Breast epithelium (tissue), 4 donors: ENCODE measurements around the gene FTO. TPM values are rescaled to one million over a fixed set of nuclear protein-coding genes. Genes with fewer than 3 reads are reported as not detected.

ENCODE experiments used
- DNase-seq, 2 donors: peaks; one replicate each; pipeline ENCODE4 v3.0.0-alpha.2; 2019; ENCODE audit warnings: low spot score in 2 of 2
- H3K27ac ChIP-seq, 2 donors: fragments of 200-600 bp; sonication (generic) in 1 of 2; one replicate each; pipeline ENCODE4 v1.5.1; 2016 to 2019; ENCODE audit warnings: mild to moderate bottlenecking in 1 of 2
- H3K27me3 ChIP-seq, 2 donors: fragments of 200-600 bp; sonication (generic) in 1 of 2; one replicate each; pipeline versions ENCODE4 v1.5.1 to v1.6.0; 2017 to 2019; ENCODE audit warnings: control low read depth in 1 of 2, mild to moderate bottlenecking in 1 of 2
- H3K36me3 ChIP-seq: fragments of 200-600 bp; one replicate; pipeline ENCODE4 v1.5.1; 2019
- H3K4me1 ChIP-seq, 2 donors: fragments of 200-600 bp; sonication (generic); one replicate each; pipeline ENCODE4 v1.5.1; 2016 to 2019; ENCODE audit warnings: control low read depth in 1 of 2
- H3K4me3 ChIP-seq, 3 donors: fragments of 200-600 bp; sonication (generic); 1 replicate in 2 of 3; 2 replicates in 1 of 3; pipeline ENCODE4 v1.5.1; 2016 to 2019; ENCODE audit warnings: mild to moderate bottlenecking in 3 of 3, moderate library complexity in 2 of 3
- H3K9me3 ChIP-seq, 2 donors: fragments of 200-600 bp; sonication (generic) in 1 of 2; one replicate each; pipeline ENCODE4 v1.5.1; 2016 to 2019; ENCODE audit warnings: control low read depth in 1 of 2
- CTCF ChIP-seq, 3 donors: fragments of 450-650 bp; IDR thresholded peaks; one replicate each; pipeline ENCODE4 v1.5.1; 2016 to 2017; ENCODE audit warnings: antibody characterized with exemption in 3 of 3, mild to moderate bottlenecking in 3 of 3, moderate library complexity in 3 of 3
- POLR2A ChIP-seq: fragments of 450-650 bp; IDR thresholded peaks from one replicate; pipeline ENCODE4 v1.6.1; 2016; ENCODE audit warnings: antibody characterized with exemption, mild to moderate bottlenecking, moderate library complexity
- POLR2AphosphoS5 ChIP-seq, 3 donors: sonication (generic); formaldehyde crosslinking; IDR thresholded peaks; one replicate each; pipeline ENCODE4 v1.6.1; 2017; ENCODE audit warnings: antibody characterized with exemption in 3 of 3
- intact Hi-C: fragments of 100-400 bp; cut with DNase I; formaldehyde crosslinking; loops from one replicate; pipeline ENCODE4 v1.15.1; 2023; ENCODE audit warnings: low total_unique reads
- total RNA-seq, 3 donors: library from RNA; depleted of rRNA; stranded (reverse); fragments of >200 nt; gene quantifications; one replicate each; pipeline ENCODE4 v1.1.0, GENCODE V29; 2016

Gene FTO
- total RNA-seq, 3 donors from 2014 or later = 109 to 193 (median 174) TPM

GRCh38 chr16:53986793-53987192, 282.8 kb downstream of the FTO start:
- Histone ChIP-seq H3K9me3 (no peaks in the 10 kb centered on the region), H3K4me3 (no peak overlapping the region), H3K36me3 (no peaks in the 10 kb centered on the region), H3K27ac (peak overlapping the region in 1 of 2 donors; percentile 45), H3K27me3 (no peaks in the 10 kb centered on the region), H3K4me1 (peaks cover 0 to 3% of the 10 kb centered on the region in 2 donors)
- intact Hi-C loops = no loop called here
- no peak for DNase-seq
- no peak for TF ChIP-seq CTCF (IDR thresholded peaks at IDR 0.05)
- TF ChIP-seq POLR2A = no peak
- no peak for TF ChIP-seq POLR2AphosphoS5 (IDR thresholded peaks at IDR 0.05)

GRCh38 chr16:53988136-53988535, 284.2 kb downstream of the FTO start:
- Histone ChIP-seq H3K36me3 (no peaks in the 10 kb centered on the region), H3K27ac (peak overlapping the region in 1 of 2 donors; percentile 4), H3K4me1 (peaks cover 3 to 5% of the 10 kb centered on the region in 2 donors), H3K9me3 (no peaks in the 10 kb centered on the region), H3K27me3 (no peaks in the 10 kb centered on the region), H3K4me3 (no peak overlapping the region)
- no peak for DNase-seq
- intact Hi-C loops = no loop called here
- TF ChIP-seq POLR2AphosphoS5 (IDR thresholded peaks at IDR 0.05) = no peak
- no peak for TF ChIP-seq POLR2A
- TF ChIP-seq CTCF (IDR thresholded peaks at IDR 0.05) = no peak

GRCh38 chr16:53989597-53989996, 285.6 kb downstream of the FTO start:
- H3K27me3 ChIP-seq = no peaks in the 10 kb centered on the region
- peaks cover 3 to 5% of the 10 kb centered on the region in 2 donors for H3K4me1 ChIP-seq
- TF ChIP-seq CTCF (IDR thresholded peaks at IDR 0.05) (no peak), POLR2A (no peak), POLR2AphosphoS5 (IDR thresholded peaks at IDR 0.05) (no peak)
- no peak for DNase-seq
- H3K4me3 ChIP-seq = no peak overlapping the region
- intact Hi-C loops = no loop called here
- H3K36me3 ChIP-seq = no peaks in the 10 kb centered on the region
- no peak overlapping the region for H3K27ac ChIP-seq
- H3K9me3 ChIP-seq = no peaks in the 10 kb centered on the region

- H3K9me3 ChIP-seq = no peaks in the 10 kb centered on the region
- peak overlapping the region; percentile 84 to 86 for H3K27ac ChIP-seq
- peak overlapping the region in 1 of 3 donors; percentile 40 for H3K4me3 ChIP-seq
- peaks cover 0 to 10% of the 10 kb centered on the region in 2 donors for H3K4me1 ChIP-seq
- TF ChIP-seq CTCF (IDR thresholded peaks at IDR 0.05) (no peak), POLR2A (no peak), POLR2AphosphoS5 (IDR thresholded peaks at IDR 0.05) (no peak)
- DNase-seq = no peak
- H3K36me3 ChIP-seq = no peaks in the 10 kb centered on the region
- no peaks in the 10 kb centered on the region for H3K27me3 ChIP-seq
- intact Hi-C loops = no loop called here
Measured at GRCh38 chr16:53991754-53992378, 287.9 kb downstream of the FTO start.

- H3K4me1 ChIP-seq = peaks cover 0 to 10% of the 10 kb centered on the region in 2 donors
- H3K4me3 ChIP-seq = no peak overlapping the region
- TF ChIP-seq POLR2A (no peak), POLR2AphosphoS5 (IDR thresholded peaks at IDR 0.05) (no peak), CTCF (IDR thresholded peaks at IDR 0.05) (no peak)
- H3K27ac ChIP-seq = peak overlapping the region; percentile 44 to 57
- no peak for DNase-seq
- H3K9me3 ChIP-seq = no peaks in the 10 kb centered on the region
- intact Hi-C loops = no loop called here
- H3K36me3 ChIP-seq = no peaks in the 10 kb centered on the region
- H3K27me3 ChIP-seq = no peaks in the 10 kb centered on the region
Measured at GRCh38 chr16:53995378-53995777, 291.4 kb downstream of the FTO start.
